Renal cortex interstitium (tissue), 11 donors: ENCODE data around the gene SRL. TPM values are rescaled to one million over a fixed set of nuclear protein-coding genes. Genes with fewer than 3 reads are reported as not detected.

Experiments
- DNase-seq, 11 donors: peaks; one replicate each; pipeline ENCODE4 v3.0.0-alpha.2; 2013; ENCODE audit warnings: low read depth in 9 of 11, low spot score in 4 of 11; ENCODE audit errors: extremely low read depth in 1 of 11
- polyA plus RNA-seq, 3 donors: library from polyadenylated mRNA; unstranded; fragments of 120-200 nt; gene quantifications; one replicate each; pipeline ENCODE4 v1.2.1, GENCODE V29; 2013; ENCODE audit not compliant: insufficient read length in 3 of 3

Gene SRL
- polyA plus RNA-seq, 3 donors, result 0.76 to 1.4 (median 0.98) TPM

- no peak for DNase-seq
Observed at GRCh38 chr16:4147236-4147635, 94.6 kb downstream of the SRL start.

- no peak for DNase-seq
Observed at GRCh38 chr16:4142268-4142667, 99.6 kb downstream of the SRL start.

GRCh38 chr16:4141604-4142003, 100.3 kb downstream of the SRL start:
- DNase-seq, result no peak

GRCh38 chr16:4140652-4141051, 101.2 kb downstream of the SRL start:
- no peak for DNase-seq

- no peak for DNase-seq
Observed at GRCh38 chr16:4139968-4140367, 101.9 kb downstream of the SRL start.

Other genes starting within 250 kb of the SRL start
- gene ADCY9, start 125.6 kb downstream of the SRL start, polyA plus RNA-seq, result 10 to 100 TPM in 1 of 3 donors, 1 to 10 TPM in 2; 7.5 to 12.2 (median 9.4) TPM
- 10 to 100 TPM; 23.5 to 25.6 (median 25.4) TPM for gene TFAP4, start 30.9 kb upstream of the SRL start, polyA plus RNA-seq
- gene GLIS2, start 74.0 kb upstream of the SRL start, polyA plus RNA-seq, result 10 to 100 TPM; 29.1 to 51.0 (median 46.0) TPM
- gene PAM16, start 109.2 kb upstream of the SRL start, polyA plus RNA-seq, result 10 to 100 TPM; 17.0 to 35.2 (median 27.2) TPM
- 10 to 100 TPM; 30.0 to 64.1 (median 57.5) TPM for gene VASN, start 129.8 kb upstream of the SRL start, polyA plus RNA-seq
- gene CORO7, start 174.5 kb upstream of the SRL start, polyA plus RNA-seq, result 10 to 100 TPM; 14.7 to 26.7 (median 21.5) TPM
- 10 to 100 TPM; 38.4 to 47.0 (median 40.4) TPM for gene DNAJA3, start 183.8 kb upstream of the SRL start, polyA plus RNA-seq
- gene NMRAL1, start 232.5 kb upstream of the SRL start, polyA plus RNA-seq, result 10 to 100 TPM; 32.3 to 54.2 (median 43.5) TPM
- 10 to 100 TPM; 42.0 to 50.8 (median 42.4) TPM for gene HMOX2, start 234.3 kb upstream of the SRL start, polyA plus RNA-seq